ENCODE measurements around the gene CAMTA1. TPM values are rescaled to one million over a fixed set of nuclear protein-coding genes. Genes with fewer than 3 reads are reported as not detected.
A peak's percentile ranks its signal among the peaks of the same experiment; 100 is the strongest.

CAMTA1 gene
- polyA plus RNA-seq, 3 donors from 2014 or later = 52.7 to 89.0 (median 71.0) TPM

GRCh38 chr1:7526196-7526866 lies 741.1 kb downstream of the CAMTA1 start:
- Mint-ChIP-seq H3K4me3 (no peak overlapping the region), H3K27ac (no peak overlapping the region), H3K9me3 (no peaks in the 10 kb centered on the region), H3K4me1 (no peaks in the 10 kb centered on the region), H3K27me3 (ENCODE audit: low read depth in 3 of 3) (peaks cover 0 to 4% (median 0%) of the 10 kb centered on the region in 3 donors), H3K36me3 (no peaks in the 10 kb centered on the region)
- DNase-seq = no peak

GRCh38 chr1:7526867-7527732 lies 741.8 kb downstream of the CAMTA1 start:
- Mint-ChIP-seq H3K27ac (no peak overlapping the region), H3K4me1 (no peaks in the 10 kb centered on the region), H3K4me3 (no peak overlapping the region), H3K36me3 (no peaks in the 10 kb centered on the region), H3K27me3 (ENCODE audit: low read depth in 3 of 3) (peaks cover 0 to 4% (median 0%) of the 10 kb centered on the region in 3 donors), H3K9me3 (no peaks in the 10 kb centered on the region)
- DNase-seq = no peak

GRCh38 chr1:7527733-7528045 lies 742.4 kb downstream of the CAMTA1 start:
- H3K36me3 Mint-ChIP-seq = no peaks in the 10 kb centered on the region
- H3K4me3 Mint-ChIP-seq = no peak overlapping the region
- DNase-seq = no peak
- H3K9me3 Mint-ChIP-seq = no peaks in the 10 kb centered on the region
- H3K4me1 Mint-ChIP-seq = no peaks in the 10 kb centered on the region
- peaks cover 0 to 4% (median 0%) of the 10 kb centered on the region in 3 donors for H3K27me3 Mint-ChIP-seq (ENCODE audit: low read depth in 3 of 3)
- H3K27ac Mint-ChIP-seq = no peak overlapping the region

- no peak for DNase-seq
- no peaks in the 10 kb centered on the region for H3K9me3 Mint-ChIP-seq
- no peak overlapping the region for H3K27ac Mint-ChIP-seq
- no peak overlapping the region for H3K4me3 Mint-ChIP-seq
- peaks cover 0 to 4% (median 0%) of the 10 kb centered on the region in 3 donors for H3K27me3 Mint-ChIP-seq (ENCODE audit: low read depth in 3 of 3)
- no peaks in the 10 kb centered on the region for H3K36me3 Mint-ChIP-seq
- H3K4me1 Mint-ChIP-seq = no peaks in the 10 kb centered on the region
Measured at GRCh38 chr1:7528386-7529198, 743.3 kb downstream of the CAMTA1 start.

GRCh38 chr1:7529917-7530316 lies 744.7 kb downstream of the CAMTA1 start:
- H3K27me3 Mint-ChIP-seq (ENCODE audit: low read depth in 3 of 3) = peaks cover 0 to 4% (median 0%) of the 10 kb centered on the region in 3 donors
- no peak overlapping the region for H3K4me3 Mint-ChIP-seq
- no peak overlapping the region for H3K27ac Mint-ChIP-seq
- DNase-seq = no peak
- H3K36me3 Mint-ChIP-seq = no peaks in the 10 kb centered on the region
- no peaks in the 10 kb centered on the region for H3K9me3 Mint-ChIP-seq
- no peaks in the 10 kb centered on the region for H3K4me1 Mint-ChIP-seq

GRCh38 chr1:7531562-7532340 lies 746.5 kb downstream of the CAMTA1 start:
- Mint-ChIP-seq H3K9me3 (no peaks in the 10 kb centered on the region), H3K27me3 (ENCODE audit: low read depth in 3 of 3) (peaks cover 0 to 4% (median 0%) of the 10 kb centered on the region in 3 donors), H3K4me3 (no peak overlapping the region), H3K4me1 (peaks cover 0 to 6% of the 10 kb centered on the region in 2 donors), H3K36me3 (no peaks in the 10 kb centered on the region), H3K27ac (no peak overlapping the region)
- DNase-seq = no peak

- Mint-ChIP-seq H3K27ac (no peak overlapping the region), H3K4me1 (peaks cover 0 to 7% of the 10 kb centered on the region in 2 donors), H3K27me3 (ENCODE audit: low read depth in 3 of 3) (peaks cover 0 to 4% (median 0%) of the 10 kb centered on the region in 3 donors), H3K9me3 (no peaks in the 10 kb centered on the region), H3K4me3 (no peak overlapping the region), H3K36me3 (no peaks in the 10 kb centered on the region)
- no peak for DNase-seq
Measured at GRCh38 chr1:7533006-7533405, 747.8 kb downstream of the CAMTA1 start.

GRCh38 chr1:7534061-7534825 lies 749.0 kb downstream of the CAMTA1 start:
- Mint-ChIP-seq H3K27me3 (ENCODE audit: low read depth in 3 of 3) (no peaks in the 10 kb centered on the region), H3K4me1 (peaks cover 0 to 7% of the 10 kb centered on the region in 2 donors), H3K36me3 (no peaks in the 10 kb centered on the region), H3K4me3 (no peak overlapping the region), H3K9me3 (no peaks in the 10 kb centered on the region), H3K27ac (peak overlapping the region in 1 of 6 donors; percentile 31)
- no peak for DNase-seq

- Mint-ChIP-seq H3K9me3 (no peaks in the 10 kb centered on the region), H3K36me3 (no peaks in the 10 kb centered on the region), H3K4me1 (peaks cover 0 to 7% of the 10 kb centered on the region in 2 donors), H3K27ac (no peak overlapping the region), H3K4me3 (no peak overlapping the region), H3K27me3 (ENCODE audit: low read depth in 3 of 3) (no peaks in the 10 kb centered on the region)
- no peak for DNase-seq
Measured at GRCh38 chr1:7535016-7535415, 749.8 kb downstream of the CAMTA1 start.

- Mint-ChIP-seq H3K27ac (no peak overlapping the region), H3K4me3 (no peak overlapping the region), H3K4me1 (peaks cover 0 to 7% of the 10 kb centered on the region in 2 donors), H3K9me3 (no peaks in the 10 kb centered on the region), H3K36me3 (no peaks in the 10 kb centered on the region), H3K27me3 (ENCODE audit: low read depth in 3 of 3) (no peaks in the 10 kb centered on the region)
- DNase-seq = no peak
Measured at GRCh38 chr1:7535934-7536878, 751.0 kb downstream of the CAMTA1 start.

- H3K36me3 Mint-ChIP-seq = no peaks in the 10 kb centered on the region
- H3K4me1 Mint-ChIP-seq = peaks cover 0 to 7% of the 10 kb centered on the region in 2 donors
- H3K9me3 Mint-ChIP-seq = no peaks in the 10 kb centered on the region
- DNase-seq = no peak
- no peaks in the 10 kb centered on the region for H3K27me3 Mint-ChIP-seq (ENCODE audit: low read depth in 3 of 3)
- no peak overlapping the region for H3K4me3 Mint-ChIP-seq
- H3K27ac Mint-ChIP-seq = no peak overlapping the region
Measured at GRCh38 chr1:7536891-7537591, 751.8 kb downstream of the CAMTA1 start.

Data from immature natural killer cell (primary cell).